Measurements from ENCODE around the gene VSTM1.

- TF ChIP-seq POLR2A (IDR thresholded peaks at IDR 0.05) (no peak), CTCF (IDR thresholded peaks at IDR 0.05) (no peak)
These were observed 64.0 kb downstream of the VSTM1 start for GRCh38 chr19:53999694-54000093.

Data from uterus (tissue), 2 donors.